ENCODE data around the gene NFASC.
A peak's percentile ranks its signal among the peaks of the same experiment; 100 is the strongest.

Gene NFASC

DNA sequence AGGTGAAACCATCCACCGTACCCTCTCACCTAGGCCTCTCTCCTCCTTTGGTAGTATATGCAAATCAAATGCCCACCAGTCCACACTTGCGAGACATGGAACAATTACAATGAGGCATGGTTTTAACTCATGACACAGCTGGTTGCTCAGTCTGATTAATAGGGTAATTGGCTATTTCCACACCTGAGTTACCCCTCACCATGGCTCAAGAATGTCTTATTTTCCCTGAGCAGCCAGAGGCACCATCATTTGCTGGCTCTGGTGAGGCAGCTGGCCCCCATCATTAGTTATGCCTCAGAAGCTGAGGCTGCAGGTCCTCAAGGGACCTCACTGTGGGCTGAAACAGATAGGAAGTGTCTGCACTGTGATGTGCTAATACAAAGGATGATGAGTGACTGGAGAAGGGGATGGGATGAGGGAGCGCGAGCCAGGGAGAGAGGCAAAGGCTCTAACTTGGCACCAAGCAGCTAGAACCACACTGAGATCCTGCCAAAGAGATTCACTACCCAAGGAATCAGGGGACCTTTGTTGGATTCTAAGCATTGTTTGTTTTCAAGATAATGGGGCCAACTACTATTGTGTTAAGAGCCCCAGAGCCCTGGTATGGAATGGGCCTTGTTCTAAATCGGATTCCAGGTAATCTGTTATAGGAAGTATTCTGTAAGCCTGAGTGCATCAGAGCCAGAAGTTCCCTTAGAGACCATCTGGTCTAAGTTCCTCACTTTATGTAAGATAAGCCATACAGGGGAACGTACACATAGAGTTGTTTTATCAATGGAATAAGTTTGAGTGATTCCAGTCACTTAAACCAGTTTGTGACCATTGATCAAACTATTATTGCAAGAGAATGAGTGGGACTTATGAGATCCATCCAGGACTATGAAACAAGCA is 92.3 kb downstream of the NFASC start:
- no peak for DNase-seq

- DNase-seq: no peak
Measured at GRCh38 chr1:204967451-204967850, 96.8 kb downstream of the NFASC start.

- no peak for DNase-seq
Measured at GRCh38 chr1:204968135-204968534, 97.5 kb downstream of the NFASC start.

- no peak for DNase-seq
Measured at GRCh38 chr1:204968951-204969350, 98.3 kb downstream of the NFASC start.

GRCh38 chr1:204970937-204971336 is 100.3 kb downstream of the NFASC start:
- no peak for DNase-seq

GRCh38 chr1:204971517-204972336 is 101.1 kb downstream of the NFASC start:
- DNase-seq: no peak

GRCh38 chr1:204972426-204972825 is 101.8 kb downstream of the NFASC start:
- DNase-seq: no peak

GRCh38 chr1:204973449-204973848 is 102.8 kb downstream of the NFASC start:
- DNase-seq: no peak

DNA sequence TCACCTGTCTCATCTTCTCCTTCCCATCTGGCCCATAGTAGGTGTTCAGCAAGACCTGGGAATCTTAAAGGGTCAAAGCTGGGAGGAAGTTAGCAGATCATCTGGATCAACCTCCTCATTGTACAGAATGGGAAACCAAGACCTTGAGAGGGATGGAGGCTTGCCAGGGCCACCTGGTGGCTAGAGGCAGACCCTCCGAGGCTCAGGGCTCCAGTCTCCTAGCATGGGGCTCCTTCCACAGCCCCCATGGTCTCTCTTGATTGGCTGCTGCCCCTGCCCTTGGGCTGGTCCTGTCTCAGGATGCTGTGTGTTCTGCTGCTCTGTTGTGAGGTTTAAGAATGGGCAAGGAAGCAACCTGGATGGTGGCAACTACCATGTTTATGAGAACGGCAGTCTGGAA is 103.7 kb downstream of the NFASC start:
- DNase-seq: no peak

DNA sequence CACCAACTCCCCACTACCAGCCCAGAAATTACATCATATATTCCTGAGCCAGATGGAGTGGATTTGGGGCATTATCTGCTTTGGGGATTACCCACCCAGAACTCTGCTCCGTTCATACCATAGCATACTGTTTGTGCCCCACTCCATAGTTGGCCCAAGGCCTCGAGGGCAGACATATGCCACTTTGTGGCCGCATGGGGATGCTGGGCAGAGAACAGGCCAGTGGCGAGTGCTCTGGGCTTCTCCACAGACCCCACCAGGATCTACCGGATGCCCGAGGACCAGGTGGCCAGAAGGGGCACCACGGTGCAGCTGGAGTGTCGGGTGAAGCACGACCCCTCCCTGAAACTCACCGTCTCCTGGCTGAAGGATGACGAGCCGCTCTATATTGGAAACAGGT is 104.4 kb downstream of the NFASC start:
- no peak for DNase-seq

- peak; percentile 33 for DNase-seq
Measured at GRCh38 chr1:204975568-204976235, 105.0 kb downstream of the NFASC start.

DNA sequence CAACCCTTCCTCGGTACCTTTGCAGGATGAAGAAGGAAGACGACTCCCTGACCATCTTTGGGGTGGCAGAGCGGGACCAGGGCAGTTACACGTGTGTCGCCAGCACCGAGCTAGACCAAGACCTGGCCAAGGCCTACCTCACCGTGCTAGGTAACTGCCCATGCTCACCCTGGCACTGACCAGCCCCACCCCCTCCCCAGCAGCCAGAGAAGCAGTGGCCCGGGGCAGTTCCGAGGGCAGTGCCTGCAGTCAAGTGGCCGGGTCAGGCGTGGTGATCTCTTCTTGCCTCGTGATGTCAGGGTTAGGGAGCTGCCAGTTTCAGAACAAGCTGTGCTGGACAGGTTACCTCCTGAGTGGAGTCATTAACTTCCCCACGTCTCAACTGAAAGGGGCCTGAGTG is 106.0 kb downstream of the NFASC start:
- DNase-seq: no peak

GRCh38 chr1:204977318-204977717 is 106.7 kb downstream of the NFASC start:
- DNase-seq: no peak

- no peak for DNase-seq
Measured at GRCh38 chr1:204978782-204979181, 108.1 kb downstream of the NFASC start.

DNA sequence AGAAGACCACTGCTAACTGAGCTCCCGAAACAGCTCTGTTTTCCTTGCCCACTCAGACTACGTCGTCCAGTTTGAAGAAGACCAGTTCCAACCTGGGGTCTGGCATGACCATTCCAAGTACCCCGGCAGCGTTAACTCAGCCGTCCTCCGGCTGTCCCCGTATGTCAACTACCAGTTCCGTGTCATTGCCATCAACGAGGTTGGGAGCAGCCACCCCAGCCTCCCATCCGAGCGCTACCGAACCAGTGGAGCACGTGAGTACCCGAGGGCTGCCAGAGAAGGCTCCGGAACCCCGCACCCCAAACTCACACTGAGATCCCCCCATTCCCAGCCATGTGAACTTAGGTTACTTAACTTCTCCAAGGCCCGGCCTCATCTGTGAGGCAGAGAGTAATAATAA is 108.6 kb downstream of the NFASC start:
- DNase-seq: no peak

- no peak for DNase-seq
Measured at GRCh38 chr1:204979891-204980649, 109.4 kb downstream of the NFASC start.

- no peak for DNase-seq
Measured at GRCh38 chr1:204980840-204981405, 110.3 kb downstream of the NFASC start.

DNA sequence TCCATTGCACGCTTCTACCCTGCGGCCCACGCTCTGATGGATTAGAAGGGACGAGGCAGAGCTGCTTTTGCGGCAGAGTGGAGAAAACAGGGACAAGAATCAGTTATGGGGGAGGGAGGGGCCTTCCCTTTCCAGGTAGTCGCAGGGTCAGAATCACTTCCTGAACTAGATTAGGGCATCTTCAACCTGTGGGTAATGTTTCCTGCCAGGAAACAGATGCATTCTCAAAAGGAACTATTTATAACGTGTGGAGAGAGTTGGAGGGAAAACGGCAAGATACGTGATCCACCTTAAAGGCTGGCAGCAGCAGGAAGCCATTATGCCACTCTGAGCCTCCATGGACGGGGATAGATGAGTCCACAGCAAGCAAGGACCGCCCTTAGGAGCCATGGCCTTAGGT is 112.5 kb downstream of the NFASC start:
- no peak for DNase-seq

GRCh38 chr1:204983881-204984280 is 113.2 kb downstream of the NFASC start:
- no peak for DNase-seq

GRCh38 chr1:204984499-204984898 is 113.8 kb downstream of the NFASC start:
- DNase-seq: no peak

GRCh38 chr1:204986181-204986580 is 115.5 kb downstream of the NFASC start:
- DNase-seq: no peak

GRCh38 chr1:204987689-204988088 is 117.0 kb downstream of the NFASC start:
- DNase-seq: no peak
